Retinal pigment epithelial cell (primary cell): ENCODE measurements around the gene BHLHE40.

Experiments used
- DNase-seq: peaks from one replicate; pipeline ENCODE4 v3.0.0-alpha.2; 2010; ENCODE audit warnings: low read depth
- H3K4me3 ChIP-seq: 2 replicates; pipeline ENCODE4 v1.5.1; 2011; ENCODE audit warnings: mild to moderate bottlenecking, low read length, control low read depth, moderate library complexity
- CTCF ChIP-seq: conservative IDR thresholded peaks from 2 replicates; pipeline ENCODE4 v1.5.1; 2011; ENCODE audit warnings: low read depth, low read length, control low read depth, inconsistent platforms

Gene BHLHE40

GRCh38 chr3:4992118-4992517 lies 12.9 kb downstream of the BHLHE40 start:
- DNase-seq: no peak
- no peak for TF ChIP-seq CTCF
- no peak overlapping the region for H3K4me3 ChIP-seq

- H3K4me3 ChIP-seq: no peak overlapping the region
- no peak for DNase-seq
- no peak for TF ChIP-seq CTCF
These were observed 14.3 kb downstream of the BHLHE40 start for GRCh38 chr3:4993276-4994143.

- DNase-seq: no peak
- TF ChIP-seq CTCF: no peak
- H3K4me3 ChIP-seq: no peak overlapping the region
These were observed 15.0 kb downstream of the BHLHE40 start for GRCh38 chr3:4994144-4994730.

GRCh38 chr3:4994823-4995499 lies 15.7 kb downstream of the BHLHE40 start:
- no peak overlapping the region for H3K4me3 ChIP-seq
- no peak for TF ChIP-seq CTCF
- DNase-seq: peak; percentile 94

GRCh38 chr3:4995500-4996053 lies 16.3 kb downstream of the BHLHE40 start:
- no peak overlapping the region for H3K4me3 ChIP-seq
- no peak for DNase-seq
- TF ChIP-seq CTCF: no peak

GRCh38 chr3:4996223-4996765 lies 17.1 kb downstream of the BHLHE40 start:
- no peak overlapping the region for H3K4me3 ChIP-seq
- TF ChIP-seq CTCF: no peak
- no peak for DNase-seq
